GM12872 (cell line): ENCODE data around the gene ATF6B.

Experiments
- CTCF ChIP-seq: IDR thresholded peaks from 3 replicates; pipeline ENCODE4 v1.5.1; 2011; ENCODE audit warnings: low read depth, mild to moderate bottlenecking, low read length, moderate library complexity; ENCODE audit not compliant: insufficient read depth

ATF6B gene

GRCh38 chr6:32166411-32167061 lies 38.5 kb upstream of the ATF6B start:
- TF ChIP-seq CTCF, result no peak

- no peak for TF ChIP-seq CTCF
Measured at GRCh38 chr6:32164295-32164694, 36.2 kb upstream of the ATF6B start, which contains the start of gene EGFL8. Gene EGFL8 (plus strand): TSS chr6:32164595. CDS start chr6:32166166, 1,571 bp downstream.

- TF ChIP-seq CTCF, result no peak
Measured at GRCh38 chr6:32163559-32164258, 35.7 kb upstream of the ATF6B start.

- no peak for TF ChIP-seq CTCF
Measured at GRCh38 chr6:32158052-32158451, 30.0 kb upstream of the ATF6B start.

- no peak for TF ChIP-seq CTCF
Measured at GRCh38 chr6:32156891-32157290, 28.8 kb upstream of the ATF6B start.

- TF ChIP-seq CTCF, result peak; percentile 59
Measured at GRCh38 chr6:32154514-32155161, 26.6 kb upstream of the ATF6B start.

GRCh38 chr6:32153564-32154513 lies 25.8 kb upstream of the ATF6B start, which contains the start of gene PPT2:
Gene PPT2 (plus strand): TSS chr6:32154141. CDS start chr6:32154595, 454 bp downstream.
- TF ChIP-seq CTCF, result no peak
